ENCODE data around the gene KRT33A.
"Not testable (repeated sequence)": the region's sequence is repeated elsewhere in the genome, so short reads cannot be mapped to it uniquely, and the experiment has no call there.

KRT33A gene

GRCh38 chr17:41363881-41364280 lies 13.3 kb upstream of the KRT33A start:
- no peak for DNase-seq (ENCODE audit: low read depth)

- DNase-seq (ENCODE audit: low read depth), result no peak
These were observed 9.8 kb upstream of the KRT33A start for GRCh38 chr17:41360296-41360995.

DNA sequence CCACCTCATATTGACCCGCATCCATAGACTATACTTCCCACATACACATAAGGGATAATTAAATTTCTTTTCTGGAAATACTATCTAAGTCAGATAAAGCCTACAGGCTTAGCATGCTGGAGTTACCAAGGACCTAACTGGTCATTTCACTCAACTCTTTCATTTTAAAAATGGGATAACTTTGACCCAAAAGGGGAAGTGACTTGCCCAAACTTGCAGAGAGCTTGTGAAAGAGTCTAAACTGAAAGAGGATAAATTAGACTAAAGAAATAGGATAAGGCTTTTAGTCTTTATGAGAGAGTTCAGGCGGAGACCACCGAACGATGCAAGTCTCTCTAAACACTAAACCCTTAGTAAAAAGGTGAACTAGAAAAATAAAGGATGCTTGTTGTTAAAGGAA lies 3.9 kb upstream of the KRT33A start:
- no peak for DNase-seq (ENCODE audit: low read depth)

DNA sequence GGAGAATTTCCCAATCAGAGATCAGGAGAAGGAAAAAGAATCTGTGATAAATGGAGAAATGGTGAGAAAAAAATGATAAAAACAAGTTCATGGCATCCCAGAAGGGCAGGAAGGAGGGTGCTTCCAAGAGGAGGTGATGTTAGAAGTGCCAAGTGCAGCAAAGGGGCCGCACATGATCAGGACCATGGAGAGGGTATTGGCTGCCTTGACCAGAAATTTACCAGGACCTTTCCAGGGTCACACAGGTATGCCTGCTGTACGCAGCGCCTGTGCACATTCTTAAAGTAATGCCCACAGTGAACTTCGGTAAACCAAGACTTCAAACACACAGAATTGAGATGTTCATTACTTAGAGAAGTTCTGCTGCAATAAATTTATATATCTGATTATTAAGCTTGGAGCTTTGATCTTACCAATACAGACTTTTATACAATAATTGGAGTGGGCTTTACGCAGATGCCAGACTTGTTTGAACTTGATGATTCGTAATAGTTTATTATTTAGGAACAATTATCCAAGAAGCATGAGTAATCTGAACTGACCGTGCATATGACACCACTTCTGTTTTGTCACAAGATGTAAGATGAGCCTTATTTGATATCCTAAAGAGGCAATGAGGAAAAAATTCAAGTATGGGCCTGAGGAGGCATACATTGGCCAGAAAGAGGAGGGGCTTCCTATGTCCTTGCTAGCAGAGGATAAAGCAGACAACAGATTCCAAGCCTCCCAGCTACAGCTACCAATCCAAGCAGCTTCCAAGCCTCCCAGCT lies 2.2 kb upstream of the KRT33A start:
- DNase-seq (ENCODE audit: low read depth), result no peak

DNA sequence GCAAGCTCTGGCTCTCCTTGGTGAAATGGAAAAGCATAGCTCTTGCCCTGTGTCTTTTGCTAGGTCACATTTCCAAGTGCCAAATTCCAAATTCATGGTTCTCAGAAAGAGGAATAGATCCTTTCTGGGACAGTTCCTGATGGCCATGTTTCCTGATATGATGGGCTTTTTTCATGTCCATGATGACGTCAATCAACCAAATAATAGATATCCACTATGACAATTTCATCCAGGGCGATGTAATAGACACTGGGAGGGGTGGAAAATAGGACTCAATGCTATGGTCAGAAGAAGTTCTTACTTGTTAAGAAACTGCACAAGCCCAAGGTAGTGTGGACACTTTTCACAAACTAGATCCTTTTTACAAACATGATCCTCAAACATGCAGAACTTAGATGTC lies 549 bp upstream of the KRT33A start:
- DNase-seq (ENCODE audit: low read depth), result no peak

GRCh38 chr17:41347869-41348760 lies 2.5 kb downstream of the KRT33A start:
- no peak for DNase-seq (ENCODE audit: low read depth)

- not testable (repeated sequence) for DNase-seq (ENCODE audit: low read depth)
These were observed 4.2 kb downstream of the KRT33A start for GRCh38 chr17:41346421-41346820.

DNA sequence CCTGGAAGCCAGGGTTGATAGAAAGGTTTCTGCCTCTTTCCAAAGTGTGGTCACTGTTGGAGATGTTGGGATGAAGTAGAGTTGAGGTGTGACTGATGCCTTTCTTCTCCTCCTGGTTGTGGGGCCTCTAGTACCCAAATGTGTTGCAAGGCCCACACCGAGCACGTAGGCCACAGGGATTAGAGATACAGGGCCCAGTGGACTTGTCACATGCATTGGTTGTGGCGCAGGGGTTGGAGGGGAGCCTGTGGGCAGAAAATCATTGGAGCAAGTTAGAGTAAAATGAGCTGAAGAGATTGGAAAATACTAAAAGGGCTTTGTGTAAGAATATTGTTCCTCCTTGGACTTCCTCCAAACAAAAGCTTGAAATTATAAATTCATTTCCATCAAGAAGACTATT lies 4.6 kb downstream of the KRT33A start:
- DNase-seq (ENCODE audit: low read depth), result no peak

GRCh38 chr17:41343029-41343428 lies 7.6 kb downstream of the KRT33A start:
- no peak for DNase-seq (ENCODE audit: low read depth)

DNA sequence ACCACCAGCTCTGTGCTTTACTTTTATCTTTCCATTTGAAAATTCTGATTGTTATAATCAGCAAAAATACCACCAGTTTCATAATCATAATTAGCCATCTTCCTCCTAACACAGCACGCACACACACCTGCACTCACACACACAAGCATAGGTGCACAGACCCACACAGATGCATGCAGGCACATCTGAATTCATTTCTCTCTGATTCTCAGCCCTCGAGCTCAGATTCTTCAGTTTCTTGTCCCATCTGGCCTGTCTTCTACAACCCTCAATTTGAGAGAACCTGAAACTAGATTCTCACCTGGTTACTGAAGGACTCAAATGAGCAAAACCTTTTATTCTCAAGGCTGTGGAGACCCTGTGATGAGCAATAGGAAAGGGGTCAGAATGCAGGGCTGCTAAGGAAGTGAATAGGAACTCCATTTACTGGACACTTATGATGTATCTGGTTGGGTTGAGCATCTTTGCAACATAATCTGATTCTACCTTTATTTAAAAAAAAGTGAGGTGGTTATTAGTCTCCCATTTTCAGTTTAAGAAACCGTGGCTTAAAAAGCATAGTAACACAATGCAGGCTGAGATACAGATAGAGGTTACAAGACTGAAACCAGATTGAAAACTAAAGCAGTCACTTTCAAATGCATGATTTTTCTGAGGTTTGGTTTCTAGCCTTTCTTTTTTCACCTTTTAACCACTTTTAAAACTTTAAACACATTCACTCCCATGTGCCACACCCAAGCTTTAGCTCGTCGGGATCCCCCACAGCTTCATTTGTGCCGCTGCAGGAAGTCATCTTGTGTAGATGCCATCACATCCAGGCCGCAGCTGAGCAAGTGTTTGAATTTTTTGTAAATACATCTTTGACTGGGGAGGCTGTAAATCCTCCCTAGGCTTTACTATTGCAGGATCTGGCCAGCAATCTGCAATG lies 9.4 kb downstream of the KRT33A start:
- peak; percentile 47 for DNase-seq (ENCODE audit: low read depth)

DNA sequence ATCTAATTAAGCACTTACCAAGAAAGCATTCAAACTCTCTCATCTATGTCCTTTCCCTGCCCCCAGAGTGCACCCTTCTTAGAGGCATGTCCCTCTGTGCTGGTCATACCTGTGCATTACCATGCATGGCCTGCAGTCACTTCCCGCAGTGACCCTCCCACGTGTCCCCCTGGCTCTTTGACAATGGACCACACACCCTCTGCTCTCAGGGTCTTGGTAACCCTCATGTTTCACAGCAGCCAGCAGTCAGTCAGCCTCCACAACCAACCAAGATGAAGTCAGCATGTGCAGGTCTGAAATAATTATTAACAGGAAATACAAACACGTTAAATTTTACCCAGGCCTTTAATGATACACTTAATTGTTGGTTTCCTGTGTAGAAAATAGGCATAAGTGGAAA lies 10.1 kb downstream of the KRT33A start:
- DNase-seq (ENCODE audit: low read depth), result no peak

- DNase-seq (ENCODE audit: low read depth), result no peak
These were observed 11.0 kb downstream of the KRT33A start for GRCh38 chr17:41339571-41340172.

DNA sequence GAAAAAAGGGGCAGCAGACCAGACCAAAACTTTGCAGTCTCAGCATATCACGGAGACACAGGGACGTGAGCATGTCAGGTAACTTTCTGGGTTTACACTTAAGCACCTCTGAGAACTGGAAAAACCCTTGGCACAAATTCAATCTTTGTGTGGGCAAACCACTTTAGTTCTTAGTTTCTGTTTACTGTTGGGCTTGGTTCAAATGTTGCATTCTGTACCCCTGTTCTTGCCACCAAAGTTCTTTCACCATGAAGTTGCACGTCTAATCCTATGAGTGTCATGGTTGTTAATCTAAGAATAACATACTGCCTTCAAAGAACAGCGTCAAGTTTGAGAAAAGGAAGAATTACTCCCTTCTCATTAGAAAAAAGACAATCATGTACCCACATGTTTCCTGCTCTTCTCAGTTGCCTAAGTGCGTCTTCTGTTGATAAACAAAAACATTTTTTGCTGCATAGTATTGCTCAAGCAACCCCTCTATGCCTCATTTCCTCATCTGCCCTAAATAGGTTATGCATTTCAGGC lies 11.6 kb downstream of the KRT33A start:
- DNase-seq (ENCODE audit: low read depth), result peak; percentile 53

DNA sequence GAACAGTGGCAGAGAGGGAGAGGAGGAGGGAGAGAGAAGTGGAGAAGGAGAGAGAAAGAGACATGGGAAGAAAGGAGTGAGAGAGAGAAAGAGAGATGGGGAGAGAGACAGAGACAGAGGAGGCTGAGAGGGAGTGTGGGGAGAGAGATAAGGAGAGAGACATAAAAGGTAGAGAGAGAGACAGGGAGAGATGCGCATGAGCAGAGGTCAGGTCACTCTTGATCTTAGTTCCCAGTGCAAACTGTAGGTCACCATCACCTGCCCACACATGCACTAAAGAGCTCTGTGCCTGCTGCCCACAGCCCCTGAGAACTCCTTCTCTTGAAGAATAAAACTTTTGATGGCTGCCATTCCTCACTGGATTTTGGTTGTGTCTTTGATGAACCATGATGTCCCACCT lies 14.9 kb downstream of the KRT33A start:
- DNase-seq (ENCODE audit: low read depth), result no peak

- no peak for DNase-seq (ENCODE audit: low read depth)
These were observed 16.0 kb downstream of the KRT33A start for GRCh38 chr17:41334385-41335305.

DNA sequence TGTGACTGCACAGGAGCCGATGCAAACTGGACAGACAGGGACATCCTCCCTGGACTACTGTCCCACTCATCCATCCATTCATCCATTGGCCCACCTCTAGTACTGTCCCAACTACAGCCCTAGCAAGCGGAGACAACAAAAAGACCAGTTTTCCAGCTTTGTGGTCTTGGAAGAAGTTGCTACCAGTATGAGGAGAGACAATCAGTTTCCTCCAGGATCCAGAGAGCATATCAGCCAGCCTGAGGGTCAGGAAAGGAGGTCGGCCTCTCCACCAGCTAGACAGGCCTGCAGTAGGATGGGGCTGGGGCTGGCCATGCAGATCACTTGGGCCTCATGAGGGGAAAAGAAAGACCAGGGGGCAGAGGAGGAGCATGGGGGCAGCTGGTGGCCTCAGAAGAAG lies 16.8 kb downstream of the KRT33A start:
- no peak for DNase-seq (ENCODE audit: low read depth)

GRCh38 chr17:41333098-41333497 lies 17.5 kb downstream of the KRT33A start:
- no peak for DNase-seq (ENCODE audit: low read depth)

GRCh38 chr17:41332239-41332638 lies 18.4 kb downstream of the KRT33A start:
- DNase-seq (ENCODE audit: low read depth), result no peak

DNA sequence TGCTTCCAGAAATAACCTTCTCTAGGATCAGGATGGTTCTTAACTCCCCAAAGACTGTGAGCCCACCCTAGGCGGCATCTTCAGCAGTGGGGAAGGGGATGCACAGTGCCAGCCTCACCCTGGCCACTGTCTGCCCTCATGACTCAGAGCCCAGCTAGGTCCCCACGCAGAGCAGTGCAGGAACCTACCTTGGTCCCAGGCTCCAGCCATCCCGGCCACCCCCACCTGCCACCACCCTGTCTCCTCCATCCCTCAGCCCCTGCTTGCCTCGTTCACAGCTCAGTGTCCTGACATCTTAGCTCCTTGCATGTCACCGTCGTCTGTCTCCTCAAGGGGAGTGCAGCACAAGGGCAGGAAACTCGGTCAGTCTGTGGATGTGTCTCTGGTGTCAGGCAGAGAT lies 19.0 kb downstream of the KRT33A start:
- no peak for DNase-seq (ENCODE audit: low read depth)
